Amygdala (tissue), 56 donors: ENCODE data around the gene PIGB.
A peak's percentile ranks its signal among the peaks of the same experiment; 100 is the strongest.
"Not testable (repeated sequence)": the region's sequence is repeated elsewhere in the genome, so short reads cannot be mapped to it uniquely, and the experiment has no call there.

Experiments used
- DNase-seq, 56 donors: peaks; one replicate each; lab custom pipeline; 2025; lab: John Stamatoyannopoulos, UW

The PIGB gene

DNA sequence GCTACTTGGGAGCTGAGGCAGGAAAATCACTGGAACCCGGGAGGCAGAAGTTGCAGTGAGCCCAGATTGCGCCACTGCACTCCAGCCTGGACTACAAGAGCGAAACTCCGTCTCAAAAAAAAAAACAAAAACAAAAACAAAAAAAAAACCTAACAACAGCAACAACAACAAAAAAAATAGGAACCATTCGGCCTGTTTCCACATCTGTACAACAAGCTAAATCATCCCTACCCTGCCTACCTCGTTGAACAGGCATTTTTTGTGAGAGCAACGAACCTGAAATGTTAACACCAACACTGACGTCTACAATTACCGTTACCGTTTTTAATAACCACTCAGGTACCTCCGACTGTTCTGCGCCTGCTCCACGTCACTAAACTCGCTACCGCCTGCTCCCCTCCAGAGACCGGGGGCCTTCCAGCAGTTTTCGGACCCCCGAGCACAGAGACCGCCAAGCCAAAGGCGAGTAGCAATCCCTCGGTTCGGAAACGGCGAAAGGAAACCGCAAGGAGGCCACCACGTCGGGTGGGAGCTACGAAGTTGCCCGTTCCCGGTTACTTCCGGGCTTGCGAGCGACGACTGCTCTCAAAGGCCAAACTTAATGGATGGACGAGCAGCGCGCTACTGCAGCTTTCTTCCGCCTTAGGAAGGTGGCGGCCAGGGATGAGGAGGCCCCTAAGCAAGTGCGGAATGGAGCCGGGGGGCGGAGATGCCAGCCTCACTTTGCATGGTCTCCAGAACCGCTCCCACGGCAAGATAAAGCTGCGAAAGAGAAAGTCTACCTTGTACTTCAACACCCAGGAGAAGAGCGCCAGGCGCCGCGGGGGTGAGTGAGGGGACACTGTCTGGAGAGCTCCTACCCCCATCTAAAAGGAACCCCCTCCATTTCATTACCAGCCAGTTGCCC, at the start of gene PIGB, which contains the start of gene PIGBOS1:
TSS of gene PIGB (plus strand) at position 635 of the 907 bp plus-strand sequence. CDS start at position 664, 29 bp downstream.
TSS of gene PIGBOS1 (minus strand) at position 536 of the 907 bp plus-strand sequence. CDS start 1,331 bp downstream, outside the sequence.
- DNase-seq, result peak; percentile 5 to 86 (median 67)

DNA sequence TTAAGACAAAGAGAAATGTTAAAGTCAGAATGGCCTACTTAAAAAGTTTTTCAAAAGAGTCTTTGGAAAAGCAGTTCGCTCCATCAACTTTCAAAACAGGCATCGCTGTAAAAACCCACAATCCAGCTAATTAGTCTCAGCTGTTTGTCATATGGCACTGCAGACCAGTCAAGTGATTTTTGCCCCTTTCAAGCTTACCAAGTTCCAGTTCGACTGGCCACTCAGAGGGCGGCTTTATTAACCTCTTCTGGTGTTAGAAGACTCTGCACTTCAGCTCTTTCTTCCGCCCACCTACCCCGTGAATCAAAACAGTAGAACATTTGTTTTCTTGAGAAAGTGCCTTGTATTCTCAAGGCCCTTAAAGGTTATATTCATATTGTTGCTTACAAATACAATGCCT, 48.7 kb upstream of the PIGB start:
- no peak for DNase-seq

DNA sequence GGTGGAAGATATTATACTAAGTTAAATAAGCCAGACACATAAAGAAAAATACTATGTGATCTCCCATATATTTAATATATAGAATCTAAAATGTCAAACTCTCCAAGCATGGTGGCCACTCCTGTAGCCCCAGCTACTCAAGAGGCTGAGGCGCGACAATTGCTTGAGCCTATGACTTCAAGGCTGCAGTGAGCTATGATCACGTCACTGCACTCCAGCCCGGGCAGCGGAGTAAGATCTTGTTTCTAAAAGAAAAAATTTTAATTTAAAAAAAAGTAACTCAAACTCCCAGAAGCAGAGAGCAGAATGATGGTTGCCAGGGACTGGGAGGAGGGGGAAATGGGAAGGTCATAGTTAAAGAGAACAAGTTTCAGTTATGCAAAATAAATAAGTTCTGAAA, 42.7 kb upstream of the PIGB start:
- no peak for DNase-seq

DNA sequence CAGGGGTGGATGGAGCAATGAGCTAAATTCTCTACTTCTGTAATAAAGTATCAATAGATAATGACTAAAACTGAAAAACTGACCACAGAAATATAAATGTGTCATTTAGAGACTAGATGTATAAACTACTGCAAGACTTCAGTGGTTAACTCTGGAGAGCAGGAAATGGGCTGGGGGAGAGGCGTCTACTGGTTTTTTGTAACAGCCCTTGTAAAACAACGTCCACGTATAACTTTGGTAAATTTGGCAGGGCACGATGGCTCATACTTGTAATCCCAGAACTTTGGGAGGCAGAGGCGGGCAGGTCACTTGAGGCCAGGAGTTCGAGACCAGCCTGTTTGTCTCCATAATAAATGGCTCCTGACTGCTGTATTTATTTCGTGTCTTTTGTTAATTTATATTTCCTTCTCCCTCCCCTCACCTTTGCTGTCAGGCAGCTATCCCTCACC, 41.9 kb upstream of the PIGB start:
- DNase-seq, result no peak

DNA sequence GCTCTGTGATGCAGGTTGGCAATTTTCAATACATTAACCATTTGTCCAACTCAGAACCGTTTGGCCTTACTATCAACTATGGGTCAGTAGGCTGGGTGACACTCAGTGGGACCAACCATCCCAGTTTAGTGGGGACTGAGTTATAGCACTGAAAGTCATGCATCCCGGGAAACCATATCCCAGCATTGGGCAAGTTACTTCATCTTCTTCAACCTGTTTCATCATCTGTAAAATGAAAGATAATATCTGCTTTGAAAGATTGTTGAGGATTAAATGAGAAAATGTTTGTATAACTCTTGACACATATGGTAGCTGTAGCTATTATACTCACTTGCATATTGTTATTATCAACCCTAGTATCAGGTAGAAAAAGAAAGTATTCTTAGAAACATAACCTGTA, 41.3 kb upstream of the PIGB start:
- DNase-seq, result no peak

DNA sequence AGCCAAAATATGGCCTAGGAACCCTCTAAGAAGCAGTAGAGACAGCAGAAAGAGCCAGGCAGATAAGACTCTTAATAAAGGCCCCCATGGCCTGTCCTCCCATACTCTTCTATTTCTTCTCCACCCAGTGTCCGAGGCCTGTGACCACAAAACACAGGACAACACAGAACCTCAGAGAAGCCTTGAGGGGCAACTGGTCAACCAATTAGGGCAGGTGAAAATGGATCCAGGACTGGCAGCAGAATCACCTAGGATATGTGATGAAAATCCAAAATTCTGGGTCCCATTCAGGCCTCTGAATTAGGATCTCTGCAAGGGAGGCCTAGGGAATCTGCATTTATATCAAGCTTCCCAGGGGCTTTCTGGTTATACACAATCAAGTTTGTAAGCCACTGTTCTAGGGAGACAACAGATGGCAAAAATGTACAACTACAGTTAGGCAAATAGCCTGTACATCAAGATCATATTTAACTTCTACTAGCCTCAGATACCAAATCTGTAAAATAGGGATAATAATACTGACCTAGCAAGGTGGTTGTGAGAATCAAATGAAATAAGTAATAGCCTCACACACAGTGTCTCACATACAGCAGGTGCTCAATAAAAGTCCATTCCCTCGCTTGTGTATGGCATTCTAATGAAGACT, 39.8 kb upstream of the PIGB start:
- no peak for DNase-seq

DNA sequence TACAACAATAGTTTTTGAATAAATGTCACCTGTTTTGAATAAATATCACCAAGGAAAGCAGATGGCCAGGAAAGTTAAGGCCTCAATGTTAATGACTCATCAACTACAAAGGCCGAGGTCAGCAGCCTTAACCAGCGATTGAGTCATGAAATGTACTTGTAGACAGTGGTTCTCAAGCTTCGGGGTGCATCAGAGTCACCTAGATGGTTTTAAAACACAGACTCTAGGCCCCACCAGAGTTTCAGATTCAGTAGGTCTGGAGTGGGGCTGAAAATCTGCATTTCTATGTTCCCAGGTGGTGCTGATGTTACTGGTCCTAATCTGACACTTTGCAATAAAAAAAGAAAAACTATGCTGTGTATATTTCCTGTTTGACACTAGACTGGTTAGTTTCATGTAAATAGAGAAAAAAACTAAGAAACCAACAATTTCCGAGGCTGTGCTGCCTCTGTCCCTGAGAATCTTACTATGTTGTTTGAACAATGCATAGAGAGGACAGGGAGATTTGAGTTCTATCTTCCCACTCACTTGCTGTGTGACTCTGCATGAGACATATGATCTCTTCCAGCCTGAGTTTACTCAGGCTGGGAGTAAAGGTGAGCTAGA, 39.2 kb upstream of the PIGB start:
- no peak for DNase-seq

DNA sequence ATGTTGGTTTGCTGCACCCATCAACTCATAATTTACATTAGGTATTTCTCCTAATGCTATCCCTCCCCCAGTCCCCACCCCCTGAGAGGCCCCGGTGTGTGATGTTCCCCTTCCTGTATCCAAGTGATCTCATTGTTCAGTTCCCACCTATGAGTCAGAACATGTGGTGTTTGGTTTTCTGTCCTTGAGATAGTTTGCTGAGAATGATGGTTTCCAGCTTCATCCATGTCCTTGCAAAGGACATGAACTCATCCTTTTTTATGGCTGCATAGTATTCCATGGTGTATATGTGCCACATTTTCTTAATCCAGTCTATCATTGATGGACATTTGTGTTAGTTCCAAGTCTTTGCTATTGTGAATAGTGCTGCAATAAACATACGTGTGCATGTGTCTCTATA, 38.4 kb upstream of the PIGB start:
- DNase-seq, result not testable (repeated sequence)

DNA sequence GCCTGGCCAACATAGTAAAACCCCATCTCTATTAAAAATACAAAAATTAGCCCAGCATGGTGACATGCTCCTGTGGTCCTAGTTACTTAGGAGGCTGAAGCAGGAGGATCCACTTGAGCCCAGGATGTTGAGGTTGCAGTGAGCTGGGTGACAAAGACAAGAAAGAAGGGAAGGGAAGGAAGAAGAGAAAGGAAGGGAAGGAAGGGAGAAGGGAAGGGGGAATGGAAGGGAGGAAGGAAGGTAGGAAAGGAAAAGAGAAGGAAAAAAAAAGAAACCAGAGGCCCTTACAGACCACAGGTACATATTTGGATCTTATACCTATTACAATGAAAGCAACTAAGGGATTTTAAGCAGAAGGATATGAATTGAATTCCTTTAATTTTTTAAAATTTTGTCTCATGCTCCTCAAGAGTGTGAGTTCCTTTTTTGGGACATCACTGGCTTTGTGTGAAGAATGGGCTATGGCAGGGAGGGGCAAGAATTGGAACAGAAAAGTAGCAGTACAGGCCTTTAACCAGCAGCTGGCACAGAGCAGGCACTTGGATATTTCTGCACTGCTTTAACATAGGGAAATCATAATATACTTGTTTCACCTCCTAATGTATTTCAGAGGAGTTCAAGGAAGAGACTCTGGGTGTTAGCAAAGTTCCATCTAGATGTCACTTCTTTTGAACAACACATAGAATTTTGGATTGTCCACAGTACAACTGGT, 37.3 kb upstream of the PIGB start:
- no peak for DNase-seq

DNA sequence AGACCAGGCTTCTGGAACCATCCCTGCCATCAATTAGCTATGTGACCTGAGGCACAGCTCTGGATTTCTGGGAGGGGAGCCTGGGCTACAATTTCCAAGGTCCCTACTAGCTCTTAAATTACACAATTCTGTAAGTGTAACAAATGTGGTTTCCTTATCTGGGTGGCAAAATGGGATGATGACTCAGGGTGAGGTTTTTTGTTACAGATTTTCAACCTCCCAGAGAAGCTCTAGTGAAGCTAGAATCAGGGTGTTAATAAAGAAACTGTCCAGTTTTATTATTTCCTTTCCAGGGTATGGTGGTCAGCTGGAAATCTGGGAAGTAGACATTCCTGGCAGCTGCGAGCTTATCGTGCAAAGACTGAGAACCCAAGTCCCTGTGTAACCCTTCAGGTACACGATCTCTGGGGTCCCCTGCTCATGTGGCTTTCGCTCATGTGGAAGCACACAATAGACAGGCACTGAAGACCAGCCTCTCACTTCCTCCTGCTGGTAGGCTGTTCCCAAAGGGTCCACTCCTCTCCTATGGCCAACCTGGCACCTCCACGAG, 36.7 kb upstream of the PIGB start:
- DNase-seq, result no peak

DNA sequence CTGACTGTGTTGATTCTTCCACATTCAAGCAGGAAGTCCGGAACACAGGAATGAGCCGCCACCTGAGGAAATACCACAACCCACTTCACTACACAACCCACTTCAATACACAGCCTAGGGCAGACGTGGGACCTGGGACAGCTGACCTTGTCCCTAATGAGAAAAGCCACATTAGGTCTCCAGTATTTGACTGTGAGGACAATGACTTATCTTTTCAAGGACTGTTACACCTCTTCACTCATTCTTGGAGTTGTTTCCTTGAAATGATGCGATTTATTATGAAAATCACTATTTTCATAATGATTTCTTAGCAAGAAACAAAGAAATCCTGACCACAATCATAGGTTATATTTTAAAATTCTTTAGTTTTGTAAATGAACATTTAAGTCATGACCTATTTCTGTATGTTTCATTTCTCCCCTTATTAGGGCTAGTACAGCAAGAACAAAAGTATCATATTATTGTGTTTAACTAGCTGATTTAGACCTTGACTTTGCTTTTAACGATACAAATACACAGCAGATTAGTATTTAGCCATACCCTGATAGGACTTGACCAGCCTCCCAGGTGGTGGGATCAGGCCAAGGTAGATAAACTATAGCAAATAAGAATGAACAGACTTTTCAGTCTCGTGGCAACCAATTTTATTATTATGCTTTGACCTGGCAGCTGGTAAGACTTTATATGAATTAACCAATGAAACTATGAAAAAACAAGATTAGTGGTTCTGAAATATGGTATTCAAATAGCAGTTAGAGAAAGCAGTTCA, 35.5 kb upstream of the PIGB start:
- no peak for DNase-seq

DNA sequence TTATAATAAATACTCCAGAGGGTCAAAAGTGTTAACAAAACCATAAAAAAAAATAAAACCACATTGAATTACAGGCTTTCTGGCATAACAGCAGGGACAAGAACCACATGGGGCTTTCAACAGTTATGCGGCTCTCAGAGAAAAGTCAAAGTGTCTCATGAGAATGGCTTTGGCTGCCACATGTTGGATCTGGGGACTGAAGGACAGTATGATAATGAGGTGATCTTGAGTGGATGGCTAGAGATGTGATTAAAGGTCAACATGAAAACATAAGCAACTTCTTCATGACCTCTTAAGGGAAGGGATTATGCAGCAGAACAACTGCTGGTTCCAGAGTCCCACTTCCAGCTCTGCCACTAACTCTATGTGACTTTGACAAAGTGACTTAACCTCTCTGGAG, 34.6 kb upstream of the PIGB start:
- no peak for DNase-seq

DNA sequence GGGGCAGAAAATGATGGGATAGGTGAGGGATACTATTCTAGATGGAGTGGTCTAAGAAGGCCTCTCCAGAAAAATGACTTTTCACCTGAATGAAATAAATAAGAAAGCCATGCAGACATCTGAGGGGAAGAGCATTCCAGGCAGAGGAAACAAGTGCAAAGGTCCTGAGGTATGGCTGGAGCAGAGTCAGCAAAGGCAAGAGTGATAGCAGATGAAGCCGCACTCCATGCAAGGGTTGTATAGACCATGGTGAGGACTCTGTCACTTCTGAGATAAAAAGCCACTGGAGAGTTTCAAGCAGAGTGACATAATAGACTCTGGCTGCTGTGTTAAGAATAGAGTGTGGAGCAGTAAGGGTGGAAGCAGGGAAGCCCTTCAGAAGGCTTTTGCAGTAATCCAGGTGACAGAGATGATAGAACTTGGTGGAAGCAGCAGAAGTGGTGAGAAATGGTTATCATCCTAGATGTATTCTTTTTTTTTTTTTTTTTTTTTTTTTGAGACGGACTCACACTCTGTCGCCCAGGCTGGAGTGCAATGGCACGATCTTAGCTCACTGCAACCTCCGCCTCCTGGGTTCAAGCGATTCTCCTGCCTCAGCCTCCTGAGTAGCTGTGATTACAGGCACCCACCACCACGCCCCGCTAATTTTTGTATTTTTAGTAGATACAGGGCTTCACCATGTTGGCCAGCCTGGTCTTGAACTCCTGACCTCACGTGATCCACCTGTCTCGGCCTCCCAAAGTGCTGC, 32.4 kb upstream of the PIGB start:
- not testable (repeated sequence) for DNase-seq

DNA sequence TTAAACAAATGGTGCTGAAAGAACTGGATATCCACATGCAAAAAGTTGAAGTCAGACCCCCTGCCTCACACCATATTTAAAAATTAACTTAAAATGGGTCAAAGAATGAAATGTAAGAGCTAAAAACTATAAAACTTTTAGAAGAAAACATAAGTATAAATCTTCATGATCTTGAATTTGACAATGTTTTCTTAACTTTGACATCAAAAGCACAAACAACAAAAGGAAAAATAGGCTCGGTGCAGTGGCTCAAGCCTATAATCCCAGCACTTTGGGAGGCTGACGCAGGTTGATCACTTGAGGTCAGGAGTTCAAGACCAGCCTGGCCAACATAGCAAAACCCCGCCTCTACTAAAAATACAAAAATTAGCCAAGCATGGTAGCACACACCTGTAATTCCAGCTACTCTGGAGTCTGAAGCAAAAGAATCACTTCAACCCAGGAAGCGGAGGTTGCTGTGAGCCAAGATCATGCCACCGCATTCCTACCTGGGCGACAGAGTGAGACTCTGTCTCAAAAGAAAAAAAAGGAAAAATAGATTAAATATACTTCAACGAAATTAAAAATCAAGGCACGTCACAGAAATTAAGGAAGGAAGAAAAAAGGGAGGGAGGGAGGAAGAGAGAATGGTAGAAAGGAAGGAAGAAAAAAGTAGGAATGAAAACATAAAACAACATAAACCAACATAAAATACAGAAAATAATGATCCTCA, 30.9 kb upstream of the PIGB start:
- DNase-seq, result no peak

DNA sequence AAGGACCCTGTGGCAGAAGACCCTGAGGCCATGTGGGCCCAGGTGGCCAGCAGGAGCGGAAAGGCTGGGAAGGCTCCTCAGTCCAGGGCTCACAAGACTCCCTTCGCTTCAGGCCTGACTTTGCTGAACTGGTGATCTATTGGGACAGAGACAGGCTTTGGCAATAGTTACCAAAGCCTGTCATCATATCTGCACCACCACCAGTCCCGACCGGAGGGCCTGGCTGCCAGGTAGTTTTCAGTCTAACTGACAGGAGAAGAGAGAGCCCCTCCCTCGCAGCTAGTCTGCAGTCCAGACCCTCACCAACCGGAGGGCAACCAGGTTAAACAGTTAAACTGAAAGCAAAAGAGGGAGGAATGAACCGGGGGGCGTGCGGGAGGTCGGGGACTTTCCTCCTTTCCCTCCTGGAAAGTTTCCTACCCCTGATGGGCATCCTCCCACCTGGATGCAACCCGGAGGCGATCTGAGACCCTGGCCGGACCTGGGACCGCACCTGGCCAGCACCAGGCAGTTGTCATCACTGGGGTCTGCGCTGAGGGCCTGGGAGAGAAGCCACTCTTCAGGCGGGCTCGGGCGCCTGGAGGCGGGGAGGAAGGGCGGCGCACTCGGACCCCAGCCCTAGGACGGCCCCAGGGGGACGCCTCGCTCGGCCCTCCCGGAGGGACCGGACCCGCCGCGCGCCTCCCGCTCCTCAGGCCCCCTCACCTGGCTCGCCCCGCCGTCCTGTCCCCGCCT, 29.8 kb upstream of the PIGB start:
- DNase-seq, result peak in 5 of 56 donors; percentile 1 to 22 (median 2)

DNA sequence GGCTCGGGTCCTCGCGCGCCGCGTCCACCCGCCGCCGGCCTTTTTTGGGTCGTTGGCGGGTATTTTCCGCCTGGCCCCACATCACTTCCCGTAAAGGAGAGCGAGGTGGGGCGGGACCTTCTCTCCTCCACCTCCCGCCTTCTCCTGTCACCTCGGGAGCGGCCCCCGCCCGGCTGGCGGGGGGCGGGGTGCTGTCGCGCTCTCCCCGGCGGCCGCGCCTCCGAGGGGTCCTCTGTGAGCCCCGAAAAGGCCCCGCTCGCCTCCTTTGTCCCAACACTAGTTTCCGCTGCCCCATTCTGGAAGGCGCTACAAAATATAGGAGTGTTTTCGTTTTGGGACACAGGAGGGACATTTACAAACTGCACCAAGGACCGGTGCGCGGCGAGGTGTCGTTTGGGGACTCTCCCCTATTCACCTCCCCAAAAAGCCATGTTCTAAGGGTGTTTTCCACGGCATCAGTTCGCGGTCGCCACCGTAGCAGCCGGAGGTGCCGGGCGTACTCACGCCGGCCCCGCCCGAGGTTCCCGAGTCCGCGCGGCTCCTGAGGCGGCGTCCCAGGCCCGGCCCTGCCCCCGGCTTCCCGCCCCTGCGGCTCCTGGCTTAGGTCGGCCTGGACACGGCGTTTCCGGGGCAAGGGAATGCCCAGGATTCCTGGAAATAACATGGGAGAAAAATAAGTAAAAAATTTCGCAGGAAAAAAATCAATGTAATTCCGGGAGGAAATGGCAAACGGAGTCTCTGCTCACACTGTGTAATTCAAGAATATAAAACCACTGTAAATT, 29.1 kb upstream of the PIGB start, which contains the start of gene RAB27A:
TSS of gene RAB27A (minus strand) at position 68 of the 782 bp plus-strand sequence. CDS start 54,879 bp downstream, outside the sequence.
- DNase-seq, result peak in 17 of 56 donors; percentile 1 to 46 (median 18)
